Measurements from ENCODE around the gene SLC35B4. TPM values are rescaled to one million over a fixed set of nuclear protein-coding genes. Genes with fewer than 3 reads are reported as not detected.
A peak's percentile ranks its signal among the peaks of the same experiment; 100 is the strongest.

The SLC35B4 gene, protein sequence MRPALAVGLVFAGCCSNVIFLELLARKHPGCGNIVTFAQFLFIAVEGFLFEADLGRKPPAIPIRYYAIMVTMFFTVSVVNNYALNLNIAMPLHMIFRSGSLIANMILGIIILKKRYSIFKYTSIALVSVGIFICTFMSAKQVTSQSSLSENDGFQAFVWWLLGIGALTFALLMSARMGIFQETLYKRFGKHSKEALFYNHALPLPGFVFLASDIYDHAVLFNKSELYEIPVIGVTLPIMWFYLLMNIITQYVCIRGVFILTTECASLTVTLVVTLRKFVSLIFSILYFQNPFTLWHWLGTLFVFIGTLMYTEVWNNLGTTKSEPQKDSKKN
- 15.6 TPM for polyA plus RNA-seq (2013, experiment 1 of 2; ENCODE audit: insufficient read length)
- polyA plus RNA-seq (2013, experiment 2 of 2; ENCODE audit: insufficient read length), result 14.9 TPM

GRCh38 chr7:134316539-134317344, at the start of gene SLC35B4:
SLC35B4 (minus strand) TSS chr7:134316930; CDS start chr7:134316751, 179 bp downstream.
- DNase-seq, result peak; percentile 98

DNA sequence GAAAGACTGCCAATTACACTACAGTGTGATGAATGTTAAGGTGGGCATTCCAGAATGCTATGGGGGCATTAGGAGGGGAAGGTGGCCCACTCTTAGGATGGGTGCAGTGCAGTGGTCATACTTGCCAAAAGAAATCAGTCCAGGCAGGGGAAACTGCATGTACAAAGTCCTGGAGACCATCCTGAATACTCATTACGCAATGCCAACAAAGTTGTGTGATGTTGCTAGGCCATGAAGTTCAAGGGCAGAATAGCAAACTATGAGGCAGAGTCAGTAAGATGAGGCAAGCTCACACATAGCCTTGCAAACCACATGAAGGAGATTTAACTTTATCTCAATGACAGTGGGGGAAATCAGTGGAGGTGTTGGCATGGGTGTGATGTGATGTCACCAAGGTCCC, 49.8 kb upstream of the SLC35B4 start:
- no peak for DNase-seq

DNA sequence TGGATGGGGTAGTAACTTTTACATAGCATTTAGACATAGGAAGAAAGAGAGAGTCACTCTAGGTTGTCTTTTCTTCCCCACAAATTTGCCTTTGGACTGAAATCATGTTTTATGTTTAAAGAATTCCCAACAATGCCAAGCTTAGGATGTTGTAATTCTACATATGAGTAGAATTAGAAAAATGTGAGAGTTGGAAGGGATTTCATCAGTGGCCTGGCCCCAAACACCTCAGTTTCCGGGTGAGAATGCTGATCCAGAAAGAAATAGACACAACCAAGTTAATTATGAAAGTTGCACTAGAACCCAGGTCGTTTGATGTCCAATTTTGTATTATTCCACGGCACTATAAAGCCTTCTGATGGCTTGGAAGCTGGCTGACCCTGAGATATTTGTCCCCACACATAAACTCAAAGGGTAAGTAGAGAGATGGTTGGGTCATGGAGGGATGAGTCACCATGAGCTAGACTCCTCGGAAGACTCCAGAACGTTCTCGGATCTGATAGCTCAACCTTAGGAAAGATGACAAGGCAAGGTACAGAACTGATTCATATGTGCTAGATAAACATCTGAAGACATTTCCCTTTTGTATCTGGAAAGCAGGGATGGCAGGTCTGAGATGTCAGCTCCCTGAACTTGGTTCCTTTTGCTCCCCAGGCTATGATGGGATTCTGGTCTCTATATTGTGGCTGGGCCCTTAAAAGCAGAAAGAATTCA, 48.8 kb upstream of the SLC35B4 start:
- DNase-seq, result peak; percentile 57

GRCh38 chr7:134364619-134365037, 47.9 kb upstream of the SLC35B4 start:
- DNase-seq, result peak; percentile 15

GRCh38 chr7:134362587-134363483, 46.1 kb upstream of the SLC35B4 start:
- DNase-seq, result peak; percentile 17

GRCh38 chr7:134359787-134360432, 43.2 kb upstream of the SLC35B4 start:
- no peak for DNase-seq

DNA sequence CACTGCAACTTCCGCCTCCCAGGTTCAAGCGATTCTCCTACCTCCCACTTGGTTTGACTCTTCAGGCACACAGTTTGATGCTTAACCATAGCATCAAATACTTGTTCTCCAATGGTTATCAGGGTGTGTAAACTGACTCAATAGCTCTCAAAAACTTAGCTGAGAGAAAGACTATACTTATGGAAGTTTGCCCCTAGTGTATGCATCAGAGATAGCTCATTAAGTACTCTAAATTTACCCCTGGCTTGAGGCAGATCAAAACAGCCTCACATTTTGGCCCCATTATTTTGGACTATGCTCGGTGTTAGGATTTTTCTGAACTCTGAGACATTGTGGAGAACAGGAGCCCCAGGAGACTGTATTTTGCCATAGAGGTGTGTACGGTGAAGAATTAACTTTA, 40.8 kb upstream of the SLC35B4 start:
- DNase-seq, result no peak

DNA sequence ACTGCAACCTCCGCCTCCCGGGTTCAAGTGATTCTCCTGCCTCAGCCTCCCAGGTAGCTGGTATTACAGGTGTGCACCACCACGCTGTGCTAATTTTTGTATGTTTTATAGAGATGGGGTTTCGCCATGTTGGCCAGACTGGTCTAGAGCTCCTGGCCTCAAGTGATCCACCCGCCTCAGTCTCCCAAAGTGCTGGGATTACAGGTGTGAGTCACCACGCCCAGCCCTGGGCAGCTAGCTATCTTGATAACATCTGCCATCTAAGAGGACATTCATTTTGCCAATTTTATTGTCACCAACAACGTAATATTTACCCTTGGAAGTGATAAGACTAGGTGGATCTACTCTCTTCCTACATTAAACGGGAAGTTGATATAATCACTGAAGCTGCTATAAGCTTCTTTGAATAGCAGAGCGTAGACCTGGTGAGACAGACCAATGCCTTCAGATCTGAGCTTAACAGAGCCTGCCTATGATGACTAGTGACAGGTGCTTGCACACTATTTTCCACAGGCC, 39.7 kb upstream of the SLC35B4 start:
- no peak for DNase-seq

- no peak for DNase-seq
Measured at GRCh38 chr7:134355927-134356326, 39.2 kb upstream of the SLC35B4 start.

- no peak for DNase-seq
Measured at GRCh38 chr7:134355004-134355525, 38.3 kb upstream of the SLC35B4 start.

DNA sequence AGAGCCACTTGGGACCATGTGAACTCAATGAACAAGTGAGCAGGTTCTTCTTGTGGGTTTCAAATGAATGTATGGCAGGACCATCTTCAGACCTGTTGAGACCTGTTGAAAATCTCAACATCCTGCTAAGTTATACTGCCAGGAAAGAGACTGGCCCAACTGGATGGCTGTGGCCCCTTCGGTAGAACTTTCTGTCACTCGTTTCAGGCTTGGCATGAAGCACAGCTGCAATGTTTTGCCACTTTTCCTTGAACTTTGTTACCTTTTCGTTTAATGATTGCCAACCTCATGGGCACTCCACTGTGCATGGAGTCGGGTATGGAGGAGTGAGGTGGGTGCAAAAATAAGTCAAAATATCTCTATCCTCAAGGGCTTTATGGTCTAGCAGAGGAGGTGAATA, 36.7 kb upstream of the SLC35B4 start:
- no peak for DNase-seq

DNA sequence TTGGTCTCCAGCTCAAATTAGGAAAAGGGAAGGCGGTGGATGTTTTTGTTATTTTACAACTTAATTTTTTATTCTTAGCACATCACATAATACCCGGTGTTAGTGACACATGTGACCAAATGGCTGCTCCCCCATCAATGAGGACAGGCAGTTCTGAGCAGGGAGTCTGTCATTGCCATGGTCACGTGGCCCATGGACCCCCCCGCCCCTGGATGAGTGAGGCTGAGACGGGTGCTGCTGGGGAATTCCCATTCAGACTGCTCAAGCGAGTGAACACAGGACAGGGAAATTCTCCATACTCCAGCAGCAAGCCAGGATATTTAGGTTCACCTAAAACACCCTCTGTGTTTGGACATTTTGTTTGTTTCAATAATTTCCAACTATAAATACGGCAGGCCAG, 34.7 kb upstream of the SLC35B4 start:
- no peak for DNase-seq

- DNase-seq, result peak; percentile 7
Measured at GRCh38 chr7:134350709-134351108, 34.0 kb upstream of the SLC35B4 start.

- DNase-seq, result no peak
Measured at GRCh38 chr7:134347567-134347966, 30.8 kb upstream of the SLC35B4 start.

GRCh38 chr7:134343796-134344195, 27.1 kb upstream of the SLC35B4 start:
- no peak for DNase-seq

DNA sequence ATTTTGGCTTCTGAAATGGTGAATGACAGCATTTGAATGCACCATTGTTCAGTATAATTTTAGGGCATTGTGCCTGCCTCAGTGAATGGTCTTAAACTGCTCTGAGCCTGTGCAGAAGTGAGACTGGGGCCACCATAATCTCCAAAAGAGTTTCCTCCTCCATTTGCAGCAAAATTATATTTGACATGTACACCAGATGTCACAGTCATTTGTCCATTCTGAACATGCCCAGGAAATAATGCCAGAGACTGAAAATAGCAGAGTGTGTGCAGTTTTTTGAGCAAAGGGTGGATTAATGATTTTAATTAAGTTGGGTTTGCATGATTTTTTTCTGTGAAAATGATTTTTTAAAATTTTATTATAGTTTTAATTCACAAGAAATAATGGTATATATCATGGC, 26.4 kb upstream of the SLC35B4 start:
- no peak for DNase-seq

GRCh38 chr7:134339475-134339874, 22.7 kb upstream of the SLC35B4 start:
- no peak for DNase-seq

DNA sequence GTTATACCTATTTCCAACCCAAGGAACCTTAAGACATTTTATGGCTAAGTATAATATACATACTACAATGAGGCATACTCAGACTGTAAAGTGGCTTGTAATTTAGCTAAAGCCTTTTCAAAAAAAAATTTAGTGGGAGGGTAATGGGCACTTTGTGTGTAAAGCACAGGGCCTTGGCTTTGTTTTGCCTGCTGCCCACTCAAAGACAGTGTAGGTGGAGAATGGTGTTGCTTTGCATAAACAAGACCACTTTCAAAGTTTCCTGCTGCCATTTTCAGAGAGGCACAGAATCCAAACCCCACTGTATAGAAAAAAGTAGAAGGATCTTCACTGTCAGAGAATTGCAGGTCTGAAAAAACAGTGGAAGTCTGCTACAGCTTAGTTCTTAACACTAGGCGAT, 21.2 kb upstream of the SLC35B4 start:
- DNase-seq, result no peak

- DNase-seq, result no peak
Measured at GRCh38 chr7:134334408-134334807, 17.7 kb upstream of the SLC35B4 start.

GRCh38 chr7:134333943-134334342, 17.2 kb upstream of the SLC35B4 start:
- no peak for DNase-seq

GRCh38 chr7:134332892-134333291, 16.2 kb upstream of the SLC35B4 start:
- DNase-seq, result no peak
